GM18951 (cell line): ENCODE data around the gene KIR3DL2.
"Not testable (repeated sequence)": the region's sequence is repeated elsewhere in the genome, so short reads cannot be mapped to it uniquely, and the experiment has no call there.

ENCODE experiments used
- POLR2A ChIP-seq: IDR thresholded peaks from 4 replicates; pipeline ENCODE4 v1.6.1; 2011; ENCODE audit warnings: mild to moderate bottlenecking; ENCODE audit not compliant: insufficient read length, insufficient read depth; ENCODE audit errors: extremely low read depth
- in situ Hi-C: fragments of 300-500 bp; cut with MboI; formaldehyde crosslinking; loops from one replicate; pipeline ENCODE4 v1.12.0; 2022; ENCODE audit warnings: low sequenced_read_pairs, mixed read lengths, inconsistent platforms; ENCODE audit not compliant: unreplicated experiment

KIR3DL2 gene

GRCh38 chr19:54850061-54850640 lies at the start of gene KIR3DL2:
Gene KIR3DL2 (plus strand): TSS chr19:54850443. CDS start chr19:54850476, 33 bp downstream.
- in situ Hi-C loops, result not testable (repeated sequence)

GRCh38 chr19:54803410-54803809 lies 46.8 kb upstream of the KIR3DL2 start, which contains the start of gene KIR2DL4:
Gene KIR2DL4 (plus strand): TSS chr19:54803610. CDS start chr19:54803652, 42 bp downstream.
- in situ Hi-C loops, result no loop called here
- no peak for TF ChIP-seq POLR2A

- no peak for TF ChIP-seq POLR2A
- in situ Hi-C loops, result no loop called here
These were observed 46.1 kb upstream of the KIR3DL2 start for GRCh38 chr19:54804101-54804500.

GRCh38 chr19:54804571-54804970 lies 45.7 kb upstream of the KIR3DL2 start:
- TF ChIP-seq POLR2A, result no peak
- in situ Hi-C loops, result no loop called here

- in situ Hi-C loops, result no loop called here
- no peak for TF ChIP-seq POLR2A
These were observed 44.4 kb upstream of the KIR3DL2 start for GRCh38 chr19:54805665-54806515.

GRCh38 chr19:54806516-54806838 lies 43.8 kb upstream of the KIR3DL2 start:
- no peak for TF ChIP-seq POLR2A

GRCh38 chr19:54814571-54814970 lies 35.7 kb upstream of the KIR3DL2 start:
- in situ Hi-C loops, result not testable (repeated sequence)

More at GRCh38 chr19:54806516-54806838, 43.8 kb upstream of the KIR3DL2 start:
- in situ Hi-C loops, result no loop called here

- in situ Hi-C loops, result not testable (repeated sequence)
These were observed 34.0 kb upstream of the KIR3DL2 start, which contains the start of gene KIR3DL1 for GRCh38 chr19:54816251-54816650. Gene KIR3DL1 (plus strand): TSS chr19:54816468.

GRCh38 chr19:54817670-54818536 lies 32.3 kb upstream of the KIR3DL2 start:
- in situ Hi-C loops, result no loop called here
- no peak for TF ChIP-seq POLR2A

- in situ Hi-C loops, result not testable (repeated sequence)
These were observed 25.8 kb upstream of the KIR3DL2 start for GRCh38 chr19:54824416-54824815.

GRCh38 chr19:54825326-54825725 lies 24.9 kb upstream of the KIR3DL2 start:
- in situ Hi-C loops, result not testable (repeated sequence)

- in situ Hi-C loops, result not testable (repeated sequence)
These were observed 22.2 kb upstream of the KIR3DL2 start for GRCh38 chr19:54828064-54828463.

GRCh38 chr19:54832496-54832895 lies 17.7 kb upstream of the KIR3DL2 start, which contains the start of gene KIR2DS4:
Gene KIR2DS4 (plus strand): TSS chr19:54832676.
- in situ Hi-C loops, result not testable (repeated sequence)

GRCh38 chr19:54835126-54835525 lies 15.1 kb upstream of the KIR3DL2 start:
- in situ Hi-C loops, result not testable (repeated sequence)

- in situ Hi-C loops, result not testable (repeated sequence)
These were observed 12.7 kb upstream of the KIR3DL2 start for GRCh38 chr19:54837522-54837921.

GRCh38 chr19:54843171-54843570 lies 7.1 kb upstream of the KIR3DL2 start:
- in situ Hi-C loops, result not testable (repeated sequence)
